SIG-M5 (cell line): ENCODE results near the gene BORCS8.

Experiments used
- DNase-seq: peaks from one replicate; lab custom pipeline; 2025; lab: John Stamatoyannopoulos, UW

BORCS8 gene

DNA sequence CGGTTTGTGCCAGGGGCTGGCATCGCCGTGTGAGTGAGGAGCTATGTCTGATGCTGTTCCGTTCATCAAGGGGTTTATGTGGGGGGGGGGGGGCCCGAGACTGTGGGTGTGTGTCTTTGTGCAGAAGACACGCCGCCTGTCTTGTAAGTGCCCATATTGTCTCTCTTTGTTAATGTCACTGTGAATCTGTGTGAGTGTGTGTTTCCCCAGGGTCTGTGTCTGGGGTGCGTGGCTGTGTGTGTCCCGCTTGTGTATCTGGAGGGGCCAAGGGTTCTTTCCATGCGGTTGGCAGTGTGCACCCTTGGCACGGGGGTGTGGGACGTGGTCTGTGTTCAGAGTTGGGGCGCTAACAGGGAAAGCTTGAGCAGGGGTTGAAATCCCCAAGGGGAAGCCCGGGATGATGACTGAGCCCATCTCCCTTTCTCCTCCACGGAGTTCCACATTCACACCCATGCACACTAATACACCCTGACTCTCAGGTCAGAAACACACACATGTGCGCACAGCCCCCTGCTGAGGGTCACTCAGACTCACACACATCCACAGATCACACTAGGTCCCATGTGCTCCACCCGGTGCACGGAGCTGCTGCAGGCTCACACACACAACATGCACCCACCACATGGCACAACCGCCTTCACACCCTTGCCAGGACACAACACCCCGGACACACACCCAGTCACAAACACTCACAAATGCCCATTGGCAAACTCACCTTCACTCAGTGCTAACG lies 21.6 kb upstream of the BORCS8 start:
- no peak for DNase-seq

- no peak for DNase-seq
Measured at GRCh38 chr19:19212916-19213315, 21.0 kb upstream of the BORCS8 start.

GRCh38 chr19:19211499-19212420 lies 19.8 kb upstream of the BORCS8 start, which contains the start of gene NCAN:
Gene NCAN, plus strand, starts transcription at chr19:19211958. Its CDS starts 4,996 bp downstream, at chr19:19216954.
- DNase-seq: no peak

GRCh38 chr19:19209372-19209771 lies 17.4 kb upstream of the BORCS8 start:
- no peak for DNase-seq

DNA sequence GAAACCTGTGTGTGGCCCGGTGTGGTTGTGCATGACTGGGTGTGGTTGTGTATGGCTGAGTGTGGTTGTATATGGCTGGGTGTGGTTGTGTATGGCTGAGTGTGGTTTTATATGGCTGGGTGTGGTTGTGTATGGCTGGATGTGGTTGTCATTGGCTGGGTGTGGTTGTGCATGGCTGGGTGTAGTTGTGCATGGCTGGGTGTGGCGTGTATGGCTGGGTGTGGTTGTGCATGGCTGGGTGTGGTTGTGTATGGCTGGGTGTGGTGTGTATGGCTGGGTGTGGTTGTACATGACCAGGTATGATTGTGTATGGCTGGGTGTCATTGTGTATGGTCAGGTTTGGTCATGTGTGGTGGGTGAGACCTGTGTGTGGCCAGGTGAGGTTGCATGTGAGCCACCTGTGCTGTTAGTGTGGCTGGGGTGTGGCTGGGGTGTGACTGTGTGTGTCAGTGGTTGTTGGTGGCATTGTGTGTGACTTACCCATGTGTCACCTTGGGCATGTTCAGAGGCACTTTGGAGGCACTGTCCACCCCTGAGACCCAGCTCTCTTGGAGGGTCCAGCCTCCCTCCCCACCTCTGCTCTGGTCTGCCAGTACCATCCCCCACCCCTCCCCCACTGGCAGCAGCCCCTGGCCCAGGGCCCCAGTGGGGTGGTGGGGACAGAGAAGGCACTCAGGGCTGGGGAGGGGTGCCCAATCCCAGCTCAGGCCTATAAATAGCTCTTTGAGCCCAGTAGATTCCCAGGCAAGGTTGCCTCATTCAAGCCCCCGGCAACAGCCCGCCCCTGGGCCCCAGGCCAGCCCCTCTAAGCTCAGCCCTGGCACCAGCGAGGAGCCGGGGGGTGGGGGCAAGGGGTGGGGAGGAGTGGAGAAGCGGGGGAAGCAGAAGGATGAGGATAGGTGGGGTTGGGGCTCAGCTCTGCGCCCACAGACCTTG lies 16.0 kb upstream of the BORCS8 start:
- no peak for DNase-seq

- no peak for DNase-seq
Measured at GRCh38 chr19:19206938-19207337, 15.0 kb upstream of the BORCS8 start.

DNA sequence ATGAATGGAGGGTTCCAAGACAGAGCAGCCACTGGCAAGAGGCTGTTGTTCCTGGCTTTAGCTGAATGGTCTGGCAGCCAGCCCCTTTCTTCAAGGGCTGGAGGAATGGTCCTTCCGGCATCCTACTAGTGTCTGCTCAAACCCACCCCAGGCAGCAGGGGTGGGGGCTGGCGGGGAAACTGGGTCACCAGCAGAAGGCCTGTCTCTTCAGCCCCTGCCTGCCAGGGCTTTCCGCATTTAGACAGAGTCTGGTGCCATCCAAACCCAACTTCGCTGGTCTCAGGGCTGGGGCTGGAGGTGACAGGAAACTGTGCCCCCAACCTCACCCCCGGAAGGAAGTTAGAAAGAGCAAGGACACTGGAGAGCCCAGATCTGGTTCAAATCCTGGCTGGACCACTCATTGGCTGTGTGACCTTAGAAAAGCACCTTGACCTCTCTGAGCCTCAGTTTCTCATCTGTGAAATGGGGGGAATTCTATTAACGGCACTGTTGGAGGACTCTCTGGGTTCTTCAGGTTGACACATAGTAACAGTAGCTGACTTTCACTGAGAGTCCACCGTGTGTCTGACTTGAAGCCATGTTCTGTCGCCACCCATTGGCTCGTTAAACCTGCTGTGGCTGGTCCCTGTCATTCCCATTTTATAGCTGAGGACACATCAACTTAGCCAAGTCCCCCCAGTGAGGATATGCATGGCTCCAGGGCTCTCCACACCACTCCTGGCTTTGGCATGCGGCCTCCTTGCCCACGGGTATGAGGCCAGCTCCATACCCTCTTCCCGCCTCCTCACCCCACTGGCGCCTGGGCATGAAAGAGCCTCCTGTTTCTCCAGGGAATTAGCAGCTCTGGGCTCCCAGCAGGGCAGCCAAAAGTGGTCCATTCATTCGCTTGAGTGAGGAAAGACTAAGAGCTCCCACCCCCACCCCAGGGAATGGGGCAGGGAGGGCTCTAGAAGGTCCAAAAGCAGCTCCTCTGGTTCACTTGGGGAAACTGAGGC lies 13.8 kb upstream of the BORCS8 start:
- no peak for DNase-seq

DNA sequence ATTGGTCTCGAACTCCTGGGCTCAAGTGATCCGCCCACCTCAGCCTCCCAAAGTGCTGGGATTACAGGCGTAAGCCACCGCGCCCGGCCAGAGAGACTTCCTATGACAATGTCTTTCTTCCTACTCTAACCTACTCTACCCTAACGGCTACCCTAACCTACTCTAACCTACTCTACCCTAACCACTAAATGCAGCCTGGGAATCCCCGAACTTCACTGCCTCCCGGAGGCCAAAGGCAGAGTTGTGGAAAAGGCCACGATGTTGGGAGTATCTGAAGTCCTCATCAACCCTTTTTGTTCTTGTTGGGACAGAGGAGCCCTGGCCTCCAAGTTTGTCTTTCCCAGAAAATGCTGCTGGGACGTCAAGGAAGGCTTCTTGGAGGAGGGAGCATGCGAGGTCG lies 12.2 kb upstream of the BORCS8 start:
- no peak for DNase-seq

DNA sequence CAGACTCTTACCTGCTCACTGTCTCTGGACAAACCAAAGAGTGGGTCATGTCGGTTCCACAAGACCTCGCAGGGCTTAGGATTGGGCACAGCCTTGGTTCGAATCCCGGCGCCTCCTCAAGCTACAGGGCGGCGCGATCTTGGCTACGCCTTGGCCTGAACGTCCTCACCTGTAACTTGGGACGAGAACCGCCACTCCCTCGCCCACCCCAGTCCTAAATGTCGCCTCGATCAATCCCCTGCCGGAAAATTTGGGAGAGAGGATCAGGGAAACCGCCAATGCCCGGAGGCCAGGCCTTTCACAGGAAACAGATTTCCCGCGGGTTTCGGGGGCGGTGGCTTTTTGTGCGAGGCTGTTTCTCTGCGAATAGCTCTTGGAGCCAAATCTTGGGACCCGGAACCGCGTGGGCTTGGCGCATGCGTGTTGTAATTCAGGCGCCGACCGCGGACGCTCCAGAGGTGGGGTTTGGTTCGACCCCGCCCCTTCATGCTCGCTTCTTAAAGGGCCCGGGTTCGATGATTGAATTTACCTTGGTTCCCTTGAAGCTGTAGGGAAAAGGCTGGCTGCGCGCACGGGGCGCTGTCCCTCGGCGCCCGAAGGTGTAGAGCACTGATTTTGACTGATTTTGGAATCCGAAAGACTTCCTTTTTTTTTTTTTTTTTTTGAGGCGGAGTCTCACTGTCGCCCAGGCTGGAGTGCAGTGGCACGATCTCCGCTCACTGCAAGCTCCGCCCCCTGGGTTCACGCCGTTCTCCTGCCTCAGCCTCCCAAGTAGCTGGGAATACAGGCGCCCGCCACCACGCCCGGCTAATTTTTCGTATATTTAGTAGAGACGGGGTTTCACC lies 11.3 kb upstream of the BORCS8 start, which contains the start of gene NR2C2AP:
TSS of gene NR2C2AP (minus strand) at position 403 of the 845 bp plus-strand sequence. CDS start at position 49, 354 bp downstream.
- DNase-seq: peak; percentile 41

- DNase-seq: no peak
Measured at GRCh38 chr19:19202707-19203011, 10.7 kb upstream of the BORCS8 start.

DNA sequence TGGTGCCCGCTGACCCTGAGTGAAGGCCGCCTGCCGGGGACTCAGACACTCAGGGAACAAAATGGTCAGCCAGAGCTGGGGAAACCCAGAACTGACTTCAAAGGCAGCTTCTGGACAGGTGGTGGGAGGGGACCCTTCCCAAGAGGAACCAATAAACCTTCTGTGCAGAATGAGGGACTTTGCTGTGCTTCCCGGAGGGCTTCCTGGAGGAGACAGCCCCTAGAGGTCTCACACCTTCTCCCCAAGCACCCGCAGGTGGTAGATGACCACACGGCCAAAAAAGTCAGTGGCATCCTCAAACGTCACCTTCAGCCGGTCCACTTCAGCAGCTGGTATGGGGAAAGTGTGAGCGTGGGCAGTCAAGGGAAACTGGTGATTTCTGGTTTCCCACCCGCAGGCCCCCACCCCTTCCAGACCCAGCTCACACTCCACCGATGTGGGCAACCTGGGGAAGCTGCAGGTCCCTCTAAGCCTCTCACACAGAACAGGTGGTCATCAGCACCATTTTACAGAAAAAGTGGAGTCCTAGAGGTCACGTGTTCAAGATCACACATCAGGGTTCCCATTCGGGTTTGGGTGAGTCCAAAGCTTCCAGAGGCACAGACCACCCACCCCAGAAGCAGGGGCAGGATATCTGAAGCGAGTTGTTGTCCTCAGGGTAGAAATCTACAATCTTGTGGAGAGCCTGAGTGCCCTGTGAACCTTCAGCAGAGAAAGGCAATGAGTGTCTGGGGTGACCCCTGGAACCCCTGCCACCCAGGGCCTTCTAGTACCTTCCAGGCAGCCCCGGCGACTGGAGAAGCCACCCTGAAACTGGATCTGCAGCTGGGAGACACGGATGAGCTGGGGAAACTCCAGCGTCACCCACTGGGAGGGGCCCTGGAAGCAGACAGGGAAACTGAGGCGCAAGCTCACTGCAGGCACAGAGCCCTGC lies 10.0 kb upstream of the BORCS8 start:
- DNase-seq: no peak

GRCh38 chr19:19193926-19194325 lies 2.0 kb upstream of the BORCS8 start:
- no peak for DNase-seq

GRCh38 chr19:19192910-19193423 lies 1.0 kb upstream of the BORCS8 start:
- no peak for DNase-seq

GRCh38 chr19:19191768-19192077 lies 229 bp downstream of the BORCS8 start:
- no peak for DNase-seq

GRCh38 chr19:19186742-19187141 lies 5.2 kb downstream of the BORCS8 start:
- no peak for DNase-seq

GRCh38 chr19:19185853-19186740 lies 5.9 kb downstream of the BORCS8 start:
- DNase-seq: no peak

GRCh38 chr19:19181488-19181998 lies 10.4 kb downstream of the BORCS8 start:
- DNase-seq: no peak
